Heart left ventricle (tissue), 16 donors: ENCODE data around the gene TMEM181. TPM values are rescaled to one million over a fixed set of nuclear protein-coding genes. Genes with fewer than 3 reads are reported as not detected.
"Not testable (repeated sequence)": the region's sequence is repeated elsewhere in the genome, so short reads cannot be mapped to it uniquely, and the experiment has no call there.

Experiments
- ATAC-seq, 4 donors: fragments of 200-7000 bp; cut with Tn5 transposase; one replicate each; pipeline ENCODE4 v1.9.1; 2020 to 2022; ENCODE audit warnings: moderate library complexity in 4 of 4, mild to moderate bottlenecking in 3 of 4, moderate number of reproducible peaks in 1 of 4
- DNase-seq, 5 donors: peaks; one replicate each; pipeline ENCODE4 v3.0.0-alpha.2; 2020
- H3K27ac ChIP-seq, 12 donors: fragments of 200-600 bp; sonication (generic) in 4 of 12; one replicate each; pipeline versions ENCODE4 v1.5.0 to v1.8.0; 2016 to 2022; ENCODE audit warnings: mild to moderate bottlenecking in 2 of 12
- H3K27me3 ChIP-seq, 9 donors: fragments of 200-600 bp; sonication (generic) in 2 of 9; one replicate each; pipeline versions ENCODE4 v1.5.1 to v1.8.0; 2016 to 2022; ENCODE audit warnings: mild to moderate bottlenecking in 3 of 9
- H3K36me3 ChIP-seq, 9 donors: fragments of 200-600 bp; sonication (generic) in 2 of 9; one replicate each; pipeline versions ENCODE4 v1.5.0 to v1.8.0; 2018 to 2022; ENCODE audit warnings: mild to moderate bottlenecking in 2 of 9
- H3K4me1 ChIP-seq, 12 donors: fragments of 200-600 bp; sonication (generic) in 4 of 12; one replicate each; pipeline versions ENCODE4 v1.5.0 to v1.8.0; 2016 to 2022; ENCODE audit warnings: mild to moderate bottlenecking in 3 of 12
- H3K4me3 ChIP-seq, 12 donors: fragments of 200-600 bp; sonication (generic) in 4 of 12; one replicate each; pipeline versions ENCODE4 v1.5.0 to v1.8.0; 2017 to 2022; ENCODE audit warnings: mild to moderate bottlenecking in 9 of 12, moderate library complexity in 4 of 12
- H3K9me3 ChIP-seq, 12 donors: fragments of 200-600 bp; sonication (generic) in 4 of 12; one replicate each; pipeline versions ENCODE4 v1.5.0 to v1.8.0; 2016 to 2022; ENCODE audit warnings: mild to moderate bottlenecking in 1 of 12
- POLR2A ChIP-seq, 2 donors: fragments of 450-650 bp; IDR thresholded peaks; one replicate each; pipeline ENCODE4 v1.6.1; 2017; ENCODE audit warnings: antibody characterized with exemption in 2 of 2, mild to moderate bottlenecking in 2 of 2, moderate library complexity in 2 of 2
- WGBS, 4 donors: extraction: QIAGEN DNeasy Blood & Tissue Kit in 2 of 4; methylation state at CpG; one replicate each; pipeline versions ENCODE4 v1.1.5 to v1.1.7; 2013 to 2018; 5-methylcytosine and 5-hydroxymethylcytosine counted together
- intact Hi-C, 10 donors: fragments of 100-400 bp; cut with DNase I; formaldehyde crosslinking; loops; one replicate each; pipeline versions ENCODE4 v1.11.1 to v1.14.2; 2022
- polyA plus RNA-seq, 2 donors: library from polyadenylated mRNA; stranded (reverse); fragments of 200-250 nt; gene quantifications; one replicate each; pipeline ENCODE4 v1.2.3, GENCODE V29; 2013
- total RNA-seq, 9 donors: library from RNA; depleted of rRNA in 2 of 9; stranded (reverse); fragments of >200 nt in 2 of 9; fragmentation: NEBNext Ultra II Directional in 3 of 9; extraction: Animal tissue kit (Norgen Biotek cat#: 25700) in 3 of 9; gene quantifications; one replicate each; pipeline versions ENCODE4 v1.1.0 to v1.2.4, GENCODE V29; 2016 to 2023
- TF ChIP-seq, protein P1 (sequence below), 12 donors: fragments of 200-600 bp; sonication (generic) in 4 of 12; IDR thresholded peaks; one replicate each; pipeline versions ENCODE4 v1.5.0 to v1.8.0; 2018 to 2022; ENCODE audit warnings: antibody characterized with exemption in 12 of 12, mild to moderate bottlenecking in 5 of 12
- donor health status: ischemic (EF 13 %, LVEDD 7.1; RV severe dilation, severe dysfunction).
- donor health status: healthy with polysubstance abuse.
- donor health status: DM: no; HTN: yes; CAD: no.
- donor health status: DM: no; HTN: no; CAD: no.
- donor health status: ischemic (EF 25% LVEDD 6.9; RV normal size, moderate dysfunction).
- donor health status: ischemic (EF 25% LVEDD 5.7; RV mildly dilated, moderate dysfunction).
- donor health status: healthy.
- donor health status: DM: yes; HTN: yes; CAD: no.
- donor health status: ischemic (EF 35%, LVEDD 5.7; RV mildly dilated, moderate dysfunction).
- donor health status: nonischemic (EF 11% LVEDD 7.7; RV severe dilation, severe dysfunction).
- donor health status: DM: yes; HTN: yes; CAD: no.
- donor health status: PGD.
- donor health status: ischemic (EF 29% LVEDD 5.4; RV normal size, mild dysfunction).
- donor health status: nonischemic (EF 23%, LVEDD 6.1; RV moderate dilation, normal function).

The TMEM181 gene
- total and polyA plus RNA-seq, 11 donors: 4.3 to 14.3 (median 10.1) TPM

- intact Hi-C loops: no loop called here
- peaks cover 0 to 13% (median 7%) of the 10 kb centered on the region in 12 donors for H3K4me1 ChIP-seq
- H3K27ac ChIP-seq: no peak overlapping the region
- H3K27me3 ChIP-seq: peaks cover 0 to 54% (median 21%) of the 10 kb centered on the region in 9 donors
- DNase-seq (no peak), ATAC-seq (no peak)
- H3K4me3 ChIP-seq: no peak overlapping the region
- no peak for TF ChIP-seq POLR2A (IDR thresholded peaks at IDR 0.05)
- TF ChIP-seq, protein P1, sequence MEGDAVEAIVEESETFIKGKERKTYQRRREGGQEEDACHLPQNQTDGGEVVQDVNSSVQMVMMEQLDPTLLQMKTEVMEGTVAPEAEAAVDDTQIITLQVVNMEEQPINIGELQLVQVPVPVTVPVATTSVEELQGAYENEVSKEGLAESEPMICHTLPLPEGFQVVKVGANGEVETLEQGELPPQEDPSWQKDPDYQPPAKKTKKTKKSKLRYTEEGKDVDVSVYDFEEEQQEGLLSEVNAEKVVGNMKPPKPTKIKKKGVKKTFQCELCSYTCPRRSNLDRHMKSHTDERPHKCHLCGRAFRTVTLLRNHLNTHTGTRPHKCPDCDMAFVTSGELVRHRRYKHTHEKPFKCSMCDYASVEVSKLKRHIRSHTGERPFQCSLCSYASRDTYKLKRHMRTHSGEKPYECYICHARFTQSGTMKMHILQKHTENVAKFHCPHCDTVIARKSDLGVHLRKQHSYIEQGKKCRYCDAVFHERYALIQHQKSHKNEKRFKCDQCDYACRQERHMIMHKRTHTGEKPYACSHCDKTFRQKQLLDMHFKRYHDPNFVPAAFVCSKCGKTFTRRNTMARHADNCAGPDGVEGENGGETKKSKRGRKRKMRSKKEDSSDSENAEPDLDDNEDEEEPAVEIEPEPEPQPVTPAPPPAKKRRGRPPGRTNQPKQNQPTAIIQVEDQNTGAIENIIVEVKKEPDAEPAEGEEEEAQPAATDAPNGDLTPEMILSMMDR (IDR thresholded peaks at IDR 0.05): no peak
- H3K9me3 ChIP-seq: no peaks in the 10 kb centered on the region
- 88 to 95% (median 92%) methylated on average over 1 of the region's 1 CpG for WGBS, 4 donors
- no peaks in the 10 kb centered on the region for H3K36me3 ChIP-seq
These were observed 38.1 kb upstream of the TMEM181 start for GRCh38 chr6:158521759-158522158.

- H3K27ac ChIP-seq: no peak overlapping the region
These were observed 37.3 kb upstream of the TMEM181 start for GRCh38 chr6:158522616-158523015.

GRCh38 chr6:158524311-158524710 lies 35.6 kb upstream of the TMEM181 start:
- Histone ChIP-seq H3K9me3 (peaks cover 0 to 16% (median 0%) of the 10 kb centered on the region in 12 donors), H3K36me3 (no peaks in the 10 kb centered on the region), H3K4me1 (no peaks in the 10 kb centered on the region), H3K27ac (no peak overlapping the region), H3K4me3 (no peak overlapping the region), H3K27me3 (peaks cover 0 to 36% (median 6%) of the 10 kb centered on the region in 9 donors)
- DNase-seq (no peak), ATAC-seq (no peak)
- 91 to 95% (median 93%) methylated on average over 11 to 15 of the region's 15 CpGs for WGBS, 4 donors
- intact Hi-C loops: no loop called here
- TF ChIP-seq, protein P1 (IDR thresholded peaks at IDR 0.05): no peak
- no peak for TF ChIP-seq POLR2A (IDR thresholded peaks at IDR 0.05)

More at GRCh38 chr6:158522616-158523015, 37.3 kb upstream of the TMEM181 start:
- DNase-seq (no peak), ATAC-seq (no peak)
- TF ChIP-seq, protein P1 (IDR thresholded peaks at IDR 0.05): no peak
- no peak for TF ChIP-seq POLR2A (IDR thresholded peaks at IDR 0.05)
- intact Hi-C loops: no loop called here
- Histone ChIP-seq H3K36me3 (no peaks in the 10 kb centered on the region), H3K27me3 (peaks cover 0 to 45% (median 13%) of the 10 kb centered on the region in 9 donors), H3K4me3 (no peak overlapping the region), H3K9me3 (peaks cover 0 to 8% (median 0%) of the 10 kb centered on the region in 12 donors), H3K4me1 (peaks cover 0 to 13% (median 7%) of the 10 kb centered on the region in 12 donors)
- WGBS, 4 donors: 92 to 97% (median 93%) methylated on average over 11 of the region's 11 CpGs

GRCh38 chr6:158527858-158528257 lies 32.0 kb upstream of the TMEM181 start:
- intact Hi-C loops, H3K4me1 ChIP-seq, DNase-seq, H3K27ac ChIP-seq, H3K4me3 ChIP-seq, H3K36me3 ChIP-seq, ATAC-seq: not testable (repeated sequence)
- 86 to 90% (median 89%) methylated on average over 1 of the region's 1 CpG for WGBS, 4 donors
- Histone ChIP-seq H3K9me3 (peaks cover 0 to 16% (median 0%) of the 10 kb centered on the region in 12 donors), H3K27me3 (peaks cover 0 to 25% (median 5%) of the 10 kb centered on the region in 9 donors)

GRCh38 chr6:158528826-158529225 lies 31.1 kb upstream of the TMEM181 start:
- no peaks in the 10 kb centered on the region for H3K4me1 ChIP-seq
- peaks cover 0 to 19% (median 5%) of the 10 kb centered on the region in 9 donors for H3K27me3 ChIP-seq
- ATAC-seq: no peak
- TF ChIP-seq, protein P1 (IDR thresholded peaks at IDR 0.05): no peak
- no peak for TF ChIP-seq POLR2A (IDR thresholded peaks at IDR 0.05)
- peaks cover 0 to 16% (median 0%) of the 10 kb centered on the region in 12 donors for H3K9me3 ChIP-seq
- DNase-seq: no peak
- intact Hi-C loops: no loop called here
- H3K36me3 ChIP-seq: no peaks in the 10 kb centered on the region
- 71 to 79% (median 76%) methylated on average over 6 of the region's 6 CpGs for WGBS, 4 donors
- H3K27ac ChIP-seq: no peak overlapping the region
- H3K4me3 ChIP-seq: no peak overlapping the region
